GM12891 (cell line): ENCODE measurements around the gene NAALADL2.

Source experiments
- DNase-seq: peaks from one replicate; pipeline ENCODE4 v3.0.0; 2011; ENCODE audit warnings: low spot score; ENCODE audit not compliant: insufficient read length
- FAIRE-seq: peaks from 2 replicates; lab custom pipeline; 2011; peaks lifted over from hg19 to GRCh38; lab: Jason Lieb, UNC
- PAX5 ChIP-seq: IDR thresholded peaks from 2 replicates; pipeline ENCODE4 v1.6.1; 2011; ENCODE audit warnings: low read length, moderate library complexity, mild to moderate bottlenecking; ENCODE audit not compliant: insufficient read depth, severe bottlenecking
- POLR2A ChIP-seq: IDR thresholded peaks from 2 replicates; pipeline ENCODE4 v1.6.1; 2011; ENCODE audit warnings: low read depth, low read length, control low read depth
- POLR2AphosphoS5 ChIP-seq: IDR thresholded peaks from 2 replicates; pipeline ENCODE4 v1.6.1; 2011; ENCODE audit warnings: low read depth, low read length, control low read depth
- POU2F2 ChIP-seq: IDR thresholded peaks from 2 replicates; pipeline ENCODE4 v1.6.1; 2011; ENCODE audit warnings: low read depth, mild to moderate bottlenecking, control low read depth, low read length, moderate library complexity
- SPI1 ChIP-seq: IDR thresholded peaks from 2 replicates; pipeline ENCODE4 v1.6.1; 2011; ENCODE audit warnings: low read depth, low read length, control low read depth
- TAF1 ChIP-seq: IDR thresholded peaks from 2 replicates; pipeline ENCODE4 v1.6.1; 2011; ENCODE audit warnings: low read depth, low read length, control low read depth

Gene NAALADL2

DNA sequence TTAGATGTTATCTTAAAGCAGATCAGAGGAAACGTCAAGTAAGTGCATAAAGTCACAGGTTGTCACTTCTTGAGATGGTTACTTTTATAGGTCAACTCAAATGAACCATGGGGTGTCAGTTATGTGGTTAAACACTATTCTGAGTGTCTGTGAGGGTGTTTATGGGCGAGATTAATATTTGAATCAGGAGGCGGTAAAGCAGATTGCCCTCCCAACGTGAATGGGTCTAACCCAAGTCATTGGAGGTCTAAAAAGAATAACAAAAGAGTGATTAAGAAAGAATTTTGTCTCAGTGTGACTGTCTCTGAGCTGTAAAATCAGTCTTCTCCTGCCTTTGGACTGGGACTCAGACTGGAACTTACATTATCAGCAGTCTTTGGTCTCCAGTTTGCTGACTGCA lies 977.5 kb downstream of the NAALADL2 start:
- no peak for DNase-seq
- TF ChIP-seq SPI1, result no peak
- no peak for TF ChIP-seq POU2F2
- no peak for TF ChIP-seq POLR2AphosphoS5
- no peak for TF ChIP-seq PAX5
- TF ChIP-seq POLR2A, result no peak
- no peak for TF ChIP-seq TAF1
- no peak for FAIRE-seq

DNA sequence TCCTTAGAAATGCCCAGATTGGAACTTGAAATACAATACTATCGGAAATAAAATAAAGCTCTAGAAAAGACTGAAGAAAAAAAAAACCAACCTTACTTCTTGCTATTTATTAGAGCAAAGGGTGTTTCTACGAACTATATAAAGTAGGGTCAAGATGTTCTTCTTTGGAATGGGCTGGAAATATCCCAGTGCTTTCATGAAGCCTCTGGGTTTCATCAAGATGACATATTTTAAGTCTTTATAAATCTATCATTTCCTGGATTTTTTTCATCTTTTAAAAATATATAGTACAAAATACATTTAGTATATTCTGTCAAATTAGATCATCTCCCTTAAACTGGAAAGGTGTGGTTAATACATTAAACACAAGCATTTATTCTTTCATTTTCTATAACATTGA lies 978.8 kb downstream of the NAALADL2 start:
- TF ChIP-seq PAX5 (no peak), TAF1 (no peak)
- FAIRE-seq, result no peak
- no peak for DNase-seq

DNA sequence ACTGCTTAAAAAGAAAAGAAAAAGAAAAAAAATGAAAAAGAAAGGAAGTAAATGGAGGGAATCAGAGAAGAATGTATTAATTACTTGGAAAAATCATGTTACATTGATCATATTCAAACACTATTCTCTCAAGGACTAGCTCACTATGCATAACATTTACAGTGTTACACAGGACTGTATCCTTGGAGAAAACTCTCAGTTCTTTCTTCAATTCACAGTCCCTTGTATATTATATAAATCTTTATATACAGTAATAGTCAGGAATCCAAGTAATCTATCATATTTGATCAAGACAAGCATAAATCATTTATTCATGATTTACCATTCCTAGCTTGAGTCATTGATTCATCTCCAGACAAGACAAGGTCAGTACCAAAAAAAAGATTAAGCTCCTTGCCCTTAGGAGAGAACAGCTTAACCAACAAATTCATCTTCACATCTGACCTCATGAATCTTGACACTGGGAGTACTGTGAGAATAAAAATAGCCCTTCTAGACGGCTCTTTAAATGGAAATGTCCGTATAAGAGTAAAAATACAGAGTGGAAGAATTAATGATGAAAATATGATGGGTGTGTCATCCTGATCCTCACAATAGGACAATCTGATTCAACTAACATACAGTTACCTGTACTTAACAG lies 980.4 kb downstream of the NAALADL2 start:
- FAIRE-seq, result no peak
- DNase-seq, result no peak
- TF ChIP-seq PAX5 (no peak), POU2F2 (no peak), POLR2AphosphoS5 (no peak), POLR2A (no peak), TAF1 (no peak), SPI1 (no peak)

DNA sequence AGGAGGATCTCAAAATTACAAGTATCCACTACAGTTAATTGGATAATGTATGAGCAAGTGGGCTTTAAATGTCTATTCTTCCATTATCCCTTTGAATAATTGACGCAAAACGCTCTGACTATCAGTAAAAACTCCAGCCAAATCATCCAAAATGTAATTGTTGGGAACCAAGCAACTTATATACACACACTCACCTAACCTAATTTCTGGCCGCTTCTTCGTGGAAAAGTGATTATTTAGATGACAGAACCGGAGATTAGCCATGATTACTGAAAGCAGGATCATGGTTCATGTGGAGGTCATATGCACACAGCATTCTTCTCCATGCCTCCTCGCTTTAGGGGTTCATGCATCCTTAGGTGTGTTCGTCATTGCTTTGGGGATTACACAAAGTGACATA lies 992.4 kb downstream of the NAALADL2 start:
- FAIRE-seq, result no peak
- no peak for DNase-seq
- no peak for TF ChIP-seq POLR2AphosphoS5
- TF ChIP-seq SPI1, result no peak
- no peak for TF ChIP-seq POLR2A
- no peak for TF ChIP-seq TAF1
- TF ChIP-seq POU2F2, result no peak
- no peak for TF ChIP-seq PAX5

DNA sequence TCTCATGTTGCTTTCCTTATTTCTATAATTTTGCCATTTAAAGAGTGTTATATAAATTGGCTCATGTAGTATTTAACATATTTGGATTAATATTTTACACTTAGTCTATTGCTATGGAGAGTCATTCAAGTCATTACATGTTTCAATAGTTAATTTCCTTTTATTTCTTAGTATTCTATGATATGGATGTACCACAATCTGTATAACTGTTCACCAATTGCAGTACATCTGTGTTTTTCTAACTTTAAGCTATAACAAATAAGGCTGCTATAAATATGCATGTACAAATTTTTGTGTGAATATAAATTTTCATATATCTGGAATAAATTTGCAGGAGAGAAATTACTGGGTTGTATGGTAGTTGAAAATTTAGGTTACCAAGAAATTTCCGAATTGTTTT lies 993.4 kb downstream of the NAALADL2 start:
- TF ChIP-seq TAF1 (no peak), PAX5 (no peak), SPI1 (no peak), POLR2A (no peak), POU2F2 (no peak), POLR2AphosphoS5 (no peak)
- DNase-seq (no peak), FAIRE-seq (no peak)

GRCh38 chr3:175857666-175858270 lies 998.6 kb downstream of the NAALADL2 start:
- TF ChIP-seq PAX5 (no peak), POLR2AphosphoS5 (no peak), SPI1 (no peak), POU2F2 (no peak), POLR2A (no peak), TAF1 (no peak)
- no peak for FAIRE-seq
- no peak for DNase-seq
